SK-N-SH treated with all-trans-retinoic acid at 6 μM for 48 hours (cell line): ENCODE results near the gene INPP4B.

Source experiments
- CREB5 ChIP-seq: fragments of 250-450 bp; sonication (Bioruptor Pico); IDR thresholded peaks from 2 replicates; pipeline ENCODE4 v1.5.1; 2020; ENCODE audit warnings: low read depth, mild to moderate bottlenecking, moderate library complexity
- ESRRG ChIP-seq: fragments of 250-450 bp; sonication (Bioruptor Pico); IDR thresholded peaks from 2 replicates; pipeline ENCODE4 v1.6.1; 2021; ENCODE audit warnings: mild to moderate bottlenecking
- TCF4 ChIP-seq: fragments of 250-450 bp; sonication (Bioruptor Pico); IDR thresholded peaks from 2 replicates; pipeline ENCODE4 v1.8.0; 2021; ENCODE audit warnings: mild to moderate bottlenecking, moderate library complexity, borderline replicate concordance
- ZFP3 ChIP-seq: fragments of 250-450 bp; sonication (Bioruptor Pico); IDR thresholded peaks from 2 replicates; pipeline ENCODE4 v1.5.0; 2020; ENCODE audit warnings: mild to moderate bottlenecking, moderate library complexity
- ZFP30 ChIP-seq: fragments of 450-650 bp; formaldehyde crosslinking; IDR thresholded peaks from 2 replicates; pipeline ENCODE4 v1.5.0; 2022; ENCODE audit warnings: mild to moderate bottlenecking, moderate library complexity

- TF ChIP-seq CREB5 (no peak), ZFP30 (no peak), ZFP3 (CRISPR knock-in tag) (no peak), ESRRG (CRISPR knock-in tag) (no peak), TCF4 (CRISPR knock-in tag) (no peak)
Observed at GRCh38 chr4:142278663-142279062, 567.4 kb downstream of the INPP4B start.
